SH-SY5Y (cell line): ENCODE data around the gene CHRM2.

Source experiments
- GATA2 ChIP-seq: IDR thresholded peaks from 2 replicates; pipeline ENCODE4 v1.6.1; 2011; ENCODE audit warnings: mild to moderate bottlenecking, low read depth, low read length
- GATA3 ChIP-seq: IDR thresholded peaks from 2 replicates; pipeline ENCODE4 v1.6.1; 2011; ENCODE audit warnings: low read depth, mild to moderate bottlenecking, low read length, moderate library complexity

- TF ChIP-seq GATA2 (no peak), GATA3 (no peak)
These were observed 98.4 kb downstream of the CHRM2 start for GRCh38 chr7:136966825-136967224.
